Common myeloid progenitor, CD34-positive (primary cell): Measurements from ENCODE around the gene IFI27L2.

Experiments
- CTCF ChIA-PET: fragments of 350-600 bp; sonication (Branson Sonifier 250); formaldehyde crosslinking; loops from one replicate; lab custom pipeline; 2021; ENCODE audit warnings: antibody characterized with exemption; lab: Charles Lee
- POLR2A ChIA-PET: fragments of 350-600 bp; sonication (Branson Sonifier 250); formaldehyde crosslinking; loops from one replicate; lab custom pipeline; 2021; ENCODE audit warnings: antibody characterized with exemption; lab: Charles Lee
- DNase-seq, 3 donors: peaks; one replicate each; pipeline versions ENCODE4 v3.0.0 to v3.0.0-alpha.2; 2013
- H3K27ac ChIP-seq, 2 experiments: 1 replicate in 1 of 2; 2 replicates in 1 of 2; pipeline ENCODE4 v1.7.0; 2013; ENCODE audit warnings: inconsistent platforms in 2 of 2, low read length in 2 of 2, mild to moderate bottlenecking in 2 of 2, low read depth in 1 of 2, moderate library complexity in 1 of 2; ENCODE audit not compliant: severe bottlenecking in 2 of 2, insufficient read depth in 1 of 2, poor library complexity in 1 of 2
- H3K27me3 ChIP-seq, 5 experiments: replicated peaks in 2 of 5; 1 replicate in 3 of 5; 2 replicates in 2 of 5; pipeline versions ENCODE4 v1.6.1 to v1.7.0; 2013; ENCODE audit warnings: low read length in 4 of 5, mild to moderate bottlenecking in 2 of 5, moderate library complexity in 2 of 5, inconsistent platforms in 1 of 5; ENCODE audit not compliant: insufficient read depth in 5 of 5, control insufficient read depth in 4 of 5
- H3K36me3 ChIP-seq, 4 experiments: 1 replicate in 2 of 4; 2 replicates in 2 of 4; pipeline versions ENCODE4 v1.6.1 to v1.7.0; 2013; ENCODE audit warnings: low read length in 3 of 4, control low read depth in 1 of 4, mild to moderate bottlenecking in 1 of 4; ENCODE audit not compliant: control insufficient read depth in 4 of 4, insufficient read depth in 4 of 4
- H3K4me1 ChIP-seq, 4 experiments: 1 replicate in 3 of 4; 2 replicates in 1 of 4; pipeline versions ENCODE4 v1.6.1 to v1.7.1; 2013; ENCODE audit warnings: low read length in 3 of 4, mild to moderate bottlenecking in 3 of 4, control low read depth in 1 of 4, inconsistent platforms in 1 of 4, moderate library complexity in 1 of 4; ENCODE audit not compliant: control insufficient read depth in 4 of 4, insufficient read depth in 4 of 4; ENCODE audit errors: control extremely low read depth in 1 of 4
- H3K4me3 ChIP-seq, 7 experiments: 1 replicate in 4 of 7; 2 replicates in 3 of 7; pipeline versions ENCODE4 v1.5.1 to v1.7.0; 2013; ENCODE audit warnings: mild to moderate bottlenecking in 7 of 7, low read length in 6 of 7, moderate library complexity in 6 of 7, inconsistent platforms in 2 of 7, low read depth in 2 of 7, control low read depth in 1 of 7; ENCODE audit not compliant: insufficient read depth in 4 of 7, control insufficient read depth in 1 of 7; ENCODE audit errors: extremely low read depth in 1 of 7
- H3K9me3 ChIP-seq, 5 experiments: 1 replicate in 4 of 5; 2 replicates in 1 of 5; pipeline versions ENCODE4 v1.6.1 to v1.7.1; 2013; ENCODE audit warnings: low read length in 4 of 5, mild to moderate bottlenecking in 2 of 5, inconsistent platforms in 1 of 5, low read depth in 1 of 5, moderate library complexity in 1 of 5; ENCODE audit not compliant: control insufficient read depth in 4 of 5, insufficient read depth in 2 of 5; ENCODE audit errors: control extremely low read depth in 1 of 5
- WGBS: methylation state at CpG from one replicate; pipeline ENCODE4 v1.1.5; 2013; ENCODE audit not compliant: insufficient coverage; 5-methylcytosine and 5-hydroxymethylcytosine counted together

Gene IFI27L2

DNA sequence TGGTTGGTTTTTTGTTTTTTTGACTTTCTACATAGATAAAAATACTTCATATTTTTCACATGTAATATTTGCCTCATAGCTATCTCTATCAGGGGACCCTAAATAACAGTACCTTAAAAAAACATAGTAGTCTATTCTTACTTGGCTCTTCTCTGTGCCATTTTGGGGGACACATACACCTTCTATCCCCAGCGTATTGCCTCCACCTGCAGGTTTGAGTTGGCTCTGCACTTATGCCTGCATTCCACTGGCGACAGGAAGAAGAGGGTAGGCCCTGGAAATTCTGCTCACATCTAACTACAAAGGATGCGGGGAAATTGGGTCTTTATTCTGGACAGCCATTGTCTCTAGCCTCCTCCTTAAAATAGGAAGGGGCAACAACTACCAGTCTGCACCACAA is 13.8 kb upstream of the IFI27L2 start:
- Histone ChIP-seq H3K4me3 (no peak overlapping the region), H3K4me1 (peaks cover 0 to 10% (median 3%) of the 10 kb centered on the region in 4 experiments), H3K36me3 (no peaks in the 10 kb centered on the region), H3K9me3 (no peaks in the 10 kb centered on the region), H3K27me3 (no peaks in the 10 kb centered on the region), H3K27ac (no peak overlapping the region)
- ChIA-PET POLR2A (no interaction called here), CTCF (interaction anchor here (1.0 to 4.1 kb wide), 8 partner anchors 10 to 183 kb away, joined by 3 to 25 read pairs (median 4); partner anchors contain the start of gene IFI27L2)
- WGBS = 100% methylated on average over 2 of the region's 3 CpGs
- DNase-seq = peak in 1 of 3 donors; percentile 17

DNA sequence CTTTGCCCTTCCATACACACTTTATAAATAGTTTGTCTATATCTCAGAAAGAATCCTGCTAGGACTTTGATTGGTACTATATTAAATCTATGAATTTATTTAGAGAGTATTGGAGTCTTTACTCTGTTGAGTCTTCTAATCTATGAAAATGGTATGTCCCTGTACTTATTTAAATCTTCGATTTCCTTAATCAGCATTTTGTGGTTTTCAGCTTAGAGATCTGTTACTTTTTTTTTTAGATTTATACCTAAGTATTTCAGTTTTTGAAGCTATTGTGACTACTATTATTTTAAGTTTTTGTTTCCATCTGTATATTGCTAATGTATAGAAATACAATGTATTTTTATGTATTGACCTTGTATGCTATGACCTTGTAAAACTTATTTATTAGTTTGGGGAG is 13.4 kb upstream of the IFI27L2 start:
- Histone ChIP-seq H3K27me3 (no peaks in the 10 kb centered on the region), H3K4me3 (no peak overlapping the region), H3K9me3 (no peaks in the 10 kb centered on the region), H3K36me3 (no peaks in the 10 kb centered on the region), H3K27ac (no peak overlapping the region), H3K4me1 (peaks cover 0 to 10% (median 3%) of the 10 kb centered on the region in 4 experiments)
- CTCF ChIA-PET = interaction anchor here (1.0 to 4.1 kb wide), 8 partner anchors 10 to 182 kb away, joined by 3 to 25 read pairs (median 4); partner anchors contain the start of gene IFI27L2
- WGBS = no CpG with 5 or more reads among the region's 1 CpG
- POLR2A ChIA-PET = no interaction called here
- no peak for DNase-seq

GRCh38 chr14:94142247-94142646 is 12.8 kb upstream of the IFI27L2 start:
- CTCF ChIA-PET = interaction anchor here (0.8 to 4.1 kb wide), 11 partner anchors 10 to 182 kb away, joined by 3 to 25 read pairs (median 4); partner anchors contain the start of gene PPP4R4
- Histone ChIP-seq H3K27me3 (peaks cover 0 to under 1% (median 0%) of the 10 kb centered on the region in 5 experiments), H3K36me3 (no peaks in the 10 kb centered on the region), H3K9me3 (no peaks in the 10 kb centered on the region), H3K27ac (no peak overlapping the region), H3K4me3 (no peak overlapping the region), H3K4me1 (peaks cover 0 to 10% (median 3%) of the 10 kb centered on the region in 4 experiments)
- WGBS = no CpG with 5 or more reads among the region's 3 CpGs
- POLR2A ChIA-PET = no interaction called here
- no peak for DNase-seq

GRCh38 chr14:94139421-94139820 is 10.0 kb upstream of the IFI27L2 start:
- no peak for DNase-seq
- ChIA-PET POLR2A (no interaction called here), CTCF (interaction anchor here (0.7 to 4.7 kb wide), 10 partner anchors 10 to 172 kb away, joined by 3 to 55 read pairs (median 5); partner anchors contain the start of genes IFI27L2 and PPP4R4)
- peaks cover 0 to under 1% (median 0%) of the 10 kb centered on the region in 4 experiments for H3K4me1 ChIP-seq
- H3K9me3 ChIP-seq = peaks cover 0 to 7% (median 3%) of the 10 kb centered on the region in 5 experiments
- peaks cover 0 to 2% (median 0%) of the 10 kb centered on the region in 5 experiments for H3K27me3 ChIP-seq
- WGBS = 98% methylated on average over 4 of the region's 5 CpGs
- no peaks in the 10 kb centered on the region for H3K36me3 ChIP-seq
- H3K27ac ChIP-seq = no peak overlapping the region
- H3K4me3 ChIP-seq = no peak overlapping the region

DNA sequence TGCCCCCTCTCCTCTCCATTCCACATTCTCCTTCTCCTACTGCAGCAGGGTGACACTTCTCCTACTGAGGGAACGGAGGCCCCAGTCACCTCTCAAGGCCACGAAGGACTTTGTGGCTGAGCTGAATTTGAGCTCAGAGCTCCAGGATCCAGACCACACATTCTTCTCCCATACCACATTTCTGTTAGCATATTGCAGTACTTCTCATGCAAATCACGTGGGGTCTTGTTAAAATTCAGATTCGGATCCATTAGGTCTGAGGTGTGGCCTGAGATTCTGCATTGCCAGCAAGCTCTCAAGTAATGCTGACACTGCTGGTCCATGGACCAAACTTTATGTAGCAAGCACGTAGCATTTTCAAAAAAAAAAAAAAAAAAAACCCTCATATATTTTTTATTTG is 9.6 kb upstream of the IFI27L2 start:
- POLR2A ChIA-PET = no interaction called here
- Histone ChIP-seq H3K4me1 (no peaks in the 10 kb centered on the region), H3K4me3 (no peak overlapping the region), H3K36me3 (no peaks in the 10 kb centered on the region), H3K27ac (no peak overlapping the region), H3K9me3 (peaks cover 0 to 7% (median 3%) of the 10 kb centered on the region in 5 experiments), H3K27me3 (peaks cover 0 to 2% (median 0%) of the 10 kb centered on the region in 5 experiments)
- DNase-seq = no peak
- CTCF ChIA-PET = interaction anchor here (0.7 to 4.7 kb wide), 12 partner anchors 10 to 199 kb away, joined by 3 to 55 read pairs (median 5); partner anchors contain the start of genes IFI27L2 and PPP4R4
- WGBS = 93% methylated on average over 4 of the region's 5 CpGs

DNA sequence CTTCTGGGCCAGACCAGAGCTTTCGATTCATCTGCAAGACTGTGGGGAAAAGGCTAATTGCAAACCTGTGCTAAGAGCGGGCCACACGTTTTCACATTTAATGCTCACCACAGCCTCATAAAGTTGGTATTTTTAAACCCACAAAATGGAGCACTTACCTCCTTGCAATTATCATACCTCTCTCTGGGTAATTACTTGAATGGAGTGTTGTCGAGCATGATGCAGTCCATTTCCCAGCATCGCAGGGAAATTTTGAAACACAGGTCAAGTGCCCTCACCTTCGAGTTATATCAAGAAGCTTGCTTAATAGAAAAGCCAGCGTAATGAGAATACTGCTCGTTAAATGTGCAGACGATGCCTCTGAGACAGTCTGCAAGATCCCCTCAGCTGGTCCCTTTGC is 8.8 kb upstream of the IFI27L2 start:
- no peak for DNase-seq
- Histone ChIP-seq H3K27me3 (peaks cover 0 to 2% (median 0%) of the 10 kb centered on the region in 5 experiments), H3K9me3 (peaks cover 0 to 7% (median 3%) of the 10 kb centered on the region in 5 experiments), H3K4me3 (no peak overlapping the region), H3K27ac (no peak overlapping the region), H3K4me1 (no peaks in the 10 kb centered on the region), H3K36me3 (no peaks in the 10 kb centered on the region)
- 97% methylated on average over 9 of the region's 9 CpGs for WGBS
- ChIA-PET POLR2A (no interaction called here), CTCF (interaction anchor here (0.8 to 4.7 kb wide), 13 partner anchors 10 to 198 kb away, joined by 3 to 55 read pairs (median 6); partner anchors contain the start of genes IFI27L2 and PPP4R4)
